SK-N-MC (cell line): ENCODE data around the gene KLK11.

ENCODE experiments used
- EZH2 ChIP-seq: fragments of 200-600 bp; sonication (generic); IDR thresholded peaks from one replicate; pipeline ENCODE4 v1.6.1; 2017; ENCODE audit warnings: antibody characterized with exemption
- FOXP2 ChIP-seq: optimal IDR thresholded peaks from 2 replicates; pipeline ENCODE3; 2011; ENCODE audit warnings: mild to moderate bottlenecking, moderate library complexity; ENCODE audit not compliant: insufficient read depth; ENCODE audit errors: extremely low read length, control extremely low read depth
- POLR2AphosphoS5 ChIP-seq: IDR thresholded peaks from 2 replicates; pipeline ENCODE4 v1.6.1; 2012; ENCODE audit warnings: mild to moderate bottlenecking, low read depth, low read length, borderline replicate concordance

- TF ChIP-seq EZH2 = no peak
- TF ChIP-seq POLR2AphosphoS5 = no peak
- TF ChIP-seq FOXP2 = no peak
Observed at GRCh38 chr19:51002089-51002532, 24.3 kb downstream of the KLK11 start.
